ENCODE measurements around the gene GDF2. TPM values are rescaled to one million over a fixed set of nuclear protein-coding genes. Genes with fewer than 3 reads are reported as not detected.

Gene GDF2
- total RNA-seq, 4 donors from 2014 or later: not detected

- no peaks in the 10 kb centered on the region for H3K27me3 ChIP-seq
- WGBS, 2 donors: 97 to 99% methylated on average over 8 to 14 of the region's 15 CpGs
- H3K27ac ChIP-seq: no peak overlapping the region
- no peaks in the 10 kb centered on the region for H3K36me3 ChIP-seq
- TF ChIP-seq CTCF (IDR thresholded peaks at IDR 0.05): no peak
- no peak for TF ChIP-seq POLR2A (IDR thresholded peaks at IDR 0.05)
- no peak for DNase-seq
- no peaks in the 10 kb centered on the region for H3K9me3 ChIP-seq
- H3K4me3 ChIP-seq (replicated peaks in 1 of 3): no peak overlapping the region
- no peaks in the 10 kb centered on the region for H3K4me1 ChIP-seq
- intact Hi-C loops (cut with DNase I): no loop called here
Measured at GRCh38 chr10:47278152-47278473, 44.1 kb upstream of the GDF2 start.

- intact Hi-C loops (cut with DNase I): no loop called here
- H3K9me3 ChIP-seq: no peaks in the 10 kb centered on the region
- no peak for DNase-seq
- WGBS, 2 donors: 72 to 84% methylated on average over 3 of the region's 3 CpGs
- H3K36me3 ChIP-seq: no peaks in the 10 kb centered on the region
- H3K4me1 ChIP-seq: no peaks in the 10 kb centered on the region
- no peak overlapping the region for H3K27ac ChIP-seq
- no peak for TF ChIP-seq CTCF (IDR thresholded peaks at IDR 0.05)
- TF ChIP-seq POLR2A (IDR thresholded peaks at IDR 0.05): no peak
- H3K27me3 ChIP-seq: no peaks in the 10 kb centered on the region
- no peak overlapping the region for H3K4me3 ChIP-seq (replicated peaks in 1 of 3)
Measured at GRCh38 chr10:47278720-47279119, 43.5 kb upstream of the GDF2 start.

GRCh38 chr10:47279276-47279675 is 43.0 kb upstream of the GDF2 start:
- Histone ChIP-seq H3K27me3 (no peaks in the 10 kb centered on the region), H3K27ac (no peak overlapping the region), H3K4me3 (replicated peaks in 1 of 3) (no peak overlapping the region), H3K9me3 (no peaks in the 10 kb centered on the region), H3K4me1 (no peaks in the 10 kb centered on the region), H3K36me3 (no peaks in the 10 kb centered on the region)
- no peak for DNase-seq
- TF ChIP-seq CTCF (IDR thresholded peaks at IDR 0.05) (no peak), POLR2A (IDR thresholded peaks at IDR 0.05) (no peak)
- intact Hi-C loops (cut with DNase I): no loop called here
- WGBS, 2 donors: 92 to 100% methylated on average over 1 to 2 of the region's 2 CpGs

- TF ChIP-seq CTCF (IDR thresholded peaks at IDR 0.05) (no peak), POLR2A (IDR thresholded peaks at IDR 0.05) (no peak)
- H3K4me3 ChIP-seq (replicated peaks in 1 of 3): no peak overlapping the region
- no peak overlapping the region for H3K27ac ChIP-seq
- WGBS, 2 donors: 82 to 92% methylated on average over 6 of the region's 6 CpGs
- H3K4me1 ChIP-seq: no peaks in the 10 kb centered on the region
- DNase-seq: no peak
- H3K36me3 ChIP-seq: no peaks in the 10 kb centered on the region
- H3K9me3 ChIP-seq: no peaks in the 10 kb centered on the region
- no peaks in the 10 kb centered on the region for H3K27me3 ChIP-seq
- intact Hi-C loops (cut with DNase I): no loop called here
Measured at GRCh38 chr10:47282005-47282656, 40.1 kb upstream of the GDF2 start.

- H3K27me3 ChIP-seq: no peaks in the 10 kb centered on the region
- H3K27ac ChIP-seq: no peak overlapping the region
- no peak for TF ChIP-seq POLR2A (IDR thresholded peaks at IDR 0.05)
- TF ChIP-seq CTCF (IDR thresholded peaks at IDR 0.05): no peak
- H3K36me3 ChIP-seq: no peaks in the 10 kb centered on the region
- 79 to 90% methylated on average over 5 to 6 of the region's 6 CpGs for WGBS, 2 donors
- no peaks in the 10 kb centered on the region for H3K9me3 ChIP-seq
- intact Hi-C loops (cut with DNase I): no loop called here
- H3K4me1 ChIP-seq: no peaks in the 10 kb centered on the region
- no peak for DNase-seq
- H3K4me3 ChIP-seq (replicated peaks in 1 of 3): no peak overlapping the region
Measured at GRCh38 chr10:47282657-47283018, 39.6 kb upstream of the GDF2 start.

All from thyroid gland (tissue), 4 donors.